NT2/D1 (cell line): ENCODE measurements around the gene FBXW4.

ENCODE experiments used
- DNase-seq: peaks from one replicate; pipeline ENCODE4 v3.0.0-alpha.2; 2011; ENCODE audit warnings: low read depth, low spot score
- H3K27me3 ChIP-seq: 2 replicates; pipeline ENCODE4 v1.6.0; 2011; ENCODE audit warnings: mild to moderate bottlenecking; ENCODE audit not compliant: insufficient read length, insufficient read depth
- H3K36me3 ChIP-seq: 2 replicates; pipeline ENCODE4 v1.6.1; 2011; ENCODE audit warnings: mild to moderate bottlenecking, low read length, mixed read lengths; ENCODE audit not compliant: insufficient read depth, insufficient read length
- H3K4me1 ChIP-seq: 2 replicates; pipeline ENCODE4 v1.5.1; 2011; ENCODE audit not compliant: insufficient read depth, insufficient read length
- H3K4me3 ChIP-seq: 2 replicates; pipeline ENCODE4 v1.5.1; 2011; ENCODE audit warnings: low read depth; ENCODE audit not compliant: insufficient read length
- H3K9ac ChIP-seq: 2 replicates; pipeline ENCODE4 v1.6.0; 2011; ENCODE audit warnings: low read depth; ENCODE audit not compliant: insufficient read length
- H3K9me3 ChIP-seq: 2 replicates; pipeline ENCODE4 v1.5.1; 2011; ENCODE audit warnings: mild to moderate bottlenecking, low read length; ENCODE audit not compliant: insufficient read depth
- SUZ12 ChIP-seq: IDR thresholded peaks from 2 replicates; pipeline ENCODE4 v1.6.1; 2011; ENCODE audit not compliant: insufficient read length, insufficient read depth; ENCODE audit errors: extremely low read depth
- YY1 ChIP-seq: IDR thresholded peaks from 2 replicates; pipeline ENCODE4 v1.6.1; 2011; ENCODE audit not compliant: insufficient read length, insufficient read depth
- ZNF274 ChIP-seq: IDR thresholded peaks from 2 replicates; pipeline ENCODE4 v1.6.1; 2011; ENCODE audit warnings: mild to moderate bottlenecking, low read depth, low read length

FBXW4 gene

DNA sequence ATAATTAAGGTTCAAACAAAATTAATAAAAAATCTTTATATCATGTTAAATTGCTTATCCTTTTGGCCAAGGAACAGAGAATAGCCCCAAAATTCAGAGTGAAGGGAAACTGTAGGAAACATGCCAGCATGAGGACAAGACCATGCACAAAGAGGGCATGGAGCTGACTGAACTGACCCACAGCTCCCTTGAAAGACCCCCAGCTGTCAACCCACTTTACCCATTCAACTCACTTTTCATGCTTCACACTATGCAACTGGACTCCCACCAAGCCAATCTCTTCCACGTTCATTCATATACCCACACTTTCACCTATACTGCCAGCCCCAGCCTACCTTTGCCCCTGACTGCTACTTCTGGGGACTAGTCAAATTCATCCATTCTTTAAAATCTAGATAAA, 10.2 kb downstream of the FBXW4 start:
- H3K4me3 ChIP-seq = no peak overlapping the region
- no peaks in the 10 kb centered on the region for H3K36me3 ChIP-seq
- H3K4me1 ChIP-seq = peaks cover 5% of the 10 kb centered on the region
- DNase-seq = no peak
- no peak for TF ChIP-seq SUZ12
- TF ChIP-seq YY1 = no peak
- no peak for TF ChIP-seq ZNF274
- 0 out of 2 replicates have a peak, but pooled peaks cover 5% of the 10 kb centered on the region for H3K9me3 ChIP-seq
- no peaks in the 10 kb centered on the region for H3K27me3 ChIP-seq
- no peak overlapping the region for H3K9ac ChIP-seq

DNA sequence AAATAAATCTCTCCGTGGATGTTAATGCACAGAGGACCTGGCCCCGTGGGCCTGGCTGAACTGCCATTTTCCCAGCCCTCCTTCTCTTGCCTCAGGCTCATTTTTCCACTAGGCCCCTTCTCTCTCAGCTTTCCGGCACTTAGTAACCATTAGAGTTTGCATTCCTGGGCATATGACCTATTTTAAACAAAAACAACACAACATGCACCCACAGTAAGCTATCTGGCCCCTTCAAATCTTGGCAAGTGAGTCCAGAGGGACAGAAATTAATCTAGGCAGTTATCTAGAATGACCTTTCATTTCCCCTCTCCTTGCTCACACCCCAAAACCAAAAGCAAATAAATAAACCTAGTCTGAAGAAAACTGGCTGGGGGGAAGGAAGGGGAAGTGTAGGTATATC, 11.7 kb downstream of the FBXW4 start:
- TF ChIP-seq ZNF274 (no peak), YY1 (no peak), SUZ12 (no peak)
- Histone ChIP-seq H3K4me1 (peaks cover 5% of the 10 kb centered on the region), H3K27me3 (no peaks in the 10 kb centered on the region), H3K36me3 (no peaks in the 10 kb centered on the region), H3K4me3 (no peak overlapping the region), H3K9ac (no peak overlapping the region), H3K9me3 (0 out of 2 replicates have a peak, but pooled peaks cover 5% of the 10 kb centered on the region)
- DNase-seq = no peak

DNA sequence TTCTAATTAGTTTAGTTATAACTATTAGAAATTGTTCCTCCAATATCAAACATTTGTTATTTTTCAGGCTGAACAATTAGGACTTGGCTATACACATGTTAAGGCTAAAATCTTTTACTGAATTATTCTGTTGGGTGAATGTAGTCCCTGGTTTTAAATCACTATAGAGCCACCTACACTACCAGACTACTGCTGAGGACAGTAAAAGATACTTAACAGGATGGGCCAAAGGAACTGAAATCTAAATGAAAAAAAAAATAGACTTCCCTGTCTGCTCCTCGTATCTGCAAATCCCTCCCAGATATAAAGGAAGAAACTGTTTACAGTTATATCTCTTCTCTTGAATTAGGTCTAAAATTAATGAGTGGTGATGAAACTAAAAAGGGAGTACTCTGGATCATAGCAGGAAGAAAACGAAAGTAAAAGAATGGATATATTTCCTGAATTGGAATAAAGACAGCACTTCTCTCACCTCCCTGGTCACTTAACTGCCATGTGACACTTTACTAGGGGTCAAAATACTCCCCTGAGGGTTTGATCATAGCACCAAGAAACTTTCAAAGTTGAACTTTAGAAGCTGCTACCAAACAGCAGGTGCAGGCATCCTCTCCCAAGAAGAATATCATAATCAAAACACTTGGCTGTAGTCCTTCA, 12.7 kb downstream of the FBXW4 start:
- DNase-seq = no peak
- Histone ChIP-seq H3K27me3 (no peaks in the 10 kb centered on the region), H3K4me3 (no peak overlapping the region), H3K36me3 (no peaks in the 10 kb centered on the region), H3K9me3 (peaks cover 8% of the 10 kb centered on the region; the same call in 1 of the 2 replicates), H3K9ac (no peak overlapping the region), H3K4me1 (peaks cover 5% of the 10 kb centered on the region)
- TF ChIP-seq ZNF274 = no peak
- TF ChIP-seq YY1 = no peak
- no peak for TF ChIP-seq SUZ12

DNA sequence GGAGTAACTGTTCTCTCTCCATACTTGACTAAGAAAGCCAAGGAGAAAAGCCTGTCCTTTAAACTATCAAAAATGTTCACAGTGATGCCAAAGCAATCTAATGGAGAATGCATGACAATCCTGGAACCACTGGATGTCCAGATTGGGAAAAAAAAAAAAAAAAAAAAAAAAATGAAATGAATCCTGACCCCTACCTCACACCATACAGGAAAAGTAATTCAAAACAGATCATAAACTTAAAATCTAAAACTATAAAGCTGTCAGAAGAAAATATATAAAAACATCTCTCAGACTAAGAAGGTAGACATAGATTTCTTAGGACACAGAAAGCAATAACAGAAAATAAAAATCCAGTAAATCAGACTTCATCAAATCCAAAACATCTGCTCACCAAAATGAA, 18.4 kb downstream of the FBXW4 start:
- DNase-seq = no peak
- Histone ChIP-seq H3K36me3 (peaks cover 15% of the 10 kb centered on the region), H3K9ac (no peak overlapping the region), H3K4me1 (no peaks in the 10 kb centered on the region), H3K27me3 (no peaks in the 10 kb centered on the region), H3K4me3 (no peak overlapping the region), H3K9me3 (peaks cover 18% of the 10 kb centered on the region)
- no peak for TF ChIP-seq YY1
- TF ChIP-seq SUZ12 = no peak
- TF ChIP-seq ZNF274 = no peak

DNA sequence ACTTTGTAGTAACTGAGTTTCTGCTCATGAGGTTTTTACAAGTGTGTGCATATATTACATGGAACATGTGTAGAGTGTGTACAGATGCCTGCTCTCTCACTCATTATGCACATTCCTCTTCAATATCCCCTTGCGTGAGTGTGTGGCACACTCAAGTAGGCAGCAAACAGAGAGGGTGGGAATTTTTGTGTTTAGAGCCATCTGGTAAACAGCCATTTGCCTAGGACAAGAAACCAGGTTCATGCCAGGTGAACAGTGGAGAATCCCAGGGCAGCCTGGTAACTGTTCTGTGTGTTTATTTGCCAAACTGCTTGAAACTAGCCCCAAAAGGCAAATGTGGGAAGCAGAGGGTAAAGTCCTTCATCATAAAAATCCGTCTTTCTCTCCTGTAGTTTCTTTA, 19.9 kb downstream of the FBXW4 start:
- Histone ChIP-seq H3K4me1 (no peaks in the 10 kb centered on the region), H3K9me3 (peaks cover 18% of the 10 kb centered on the region), H3K4me3 (no peak overlapping the region), H3K27me3 (no peaks in the 10 kb centered on the region), H3K9ac (no peak overlapping the region), H3K36me3 (peaks cover 21% of the 10 kb centered on the region)
- no peak for TF ChIP-seq ZNF274
- no peak for TF ChIP-seq YY1
- no peak for TF ChIP-seq SUZ12
- no peak for DNase-seq

DNA sequence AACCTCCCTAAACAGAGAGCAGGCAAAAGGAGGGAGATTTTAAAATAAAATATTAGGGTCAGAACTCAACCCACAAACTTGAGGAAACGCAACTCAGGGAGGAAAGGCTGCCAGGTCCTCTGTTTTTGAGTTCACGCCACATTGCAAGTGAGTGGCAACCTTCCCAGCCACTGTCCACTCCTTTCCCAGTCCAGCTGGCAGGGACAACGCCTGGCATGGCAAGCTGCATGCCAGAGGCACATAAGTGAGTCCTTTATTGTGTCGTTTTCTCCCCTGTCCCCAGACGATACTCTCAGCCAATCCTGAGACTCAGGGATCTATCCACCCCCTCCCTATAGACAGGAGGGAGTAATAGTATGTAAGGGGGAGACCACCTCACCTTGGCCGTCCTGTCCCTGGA, 22.4 kb downstream of the FBXW4 start:
- Histone ChIP-seq H3K9me3 (peaks cover 17% of the 10 kb centered on the region), H3K9ac (no peak overlapping the region), H3K27me3 (no peaks in the 10 kb centered on the region), H3K4me3 (no peak overlapping the region), H3K36me3 (peaks cover 21% of the 10 kb centered on the region), H3K4me1 (no peaks in the 10 kb centered on the region)
- no peak for DNase-seq
- no peak for TF ChIP-seq ZNF274
- no peak for TF ChIP-seq SUZ12
- TF ChIP-seq YY1 = no peak

DNA sequence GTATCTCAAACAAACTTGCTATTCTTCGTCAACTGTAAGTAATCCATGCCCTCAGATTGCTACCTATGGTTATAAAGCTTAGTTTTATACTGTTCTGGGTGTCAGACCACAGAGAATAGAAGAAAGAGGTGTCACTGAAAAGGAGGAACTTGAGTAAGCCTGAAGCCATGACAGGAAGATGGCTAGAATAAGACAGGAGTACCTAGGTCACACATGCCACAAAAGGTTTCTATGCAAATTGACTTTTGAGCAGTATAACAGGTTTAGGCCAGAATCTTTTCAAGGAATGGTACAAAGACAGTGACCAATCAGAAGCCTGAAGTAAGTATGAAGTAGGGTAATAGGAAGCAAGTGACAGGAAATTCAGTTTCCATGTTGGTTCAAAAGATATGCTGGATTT, 23.5 kb downstream of the FBXW4 start:
- Histone ChIP-seq H3K9ac (no peak overlapping the region), H3K36me3 (peaks cover 26% of the 10 kb centered on the region), H3K27me3 (no peaks in the 10 kb centered on the region), H3K9me3 (peaks cover 6% of the 10 kb centered on the region; the same call in 1 of the 2 replicates), H3K4me3 (no peak overlapping the region), H3K4me1 (no peaks in the 10 kb centered on the region)
- no peak for DNase-seq
- TF ChIP-seq ZNF274 = no peak
- no peak for TF ChIP-seq SUZ12
